GM12891 (cell line): ENCODE data around the gene RRAS2.

Experiments used
- DNase-seq: peaks from one replicate; pipeline ENCODE4 v3.0.0; 2011; ENCODE audit warnings: low spot score; ENCODE audit not compliant: insufficient read length
- FAIRE-seq: peaks from 2 replicates; lab custom pipeline; 2011; peaks lifted over from hg19 to GRCh38; lab: Jason Lieb, UNC
- PAX5 ChIP-seq: IDR thresholded peaks from 2 replicates; pipeline ENCODE4 v1.6.1; 2011; ENCODE audit warnings: low read length, moderate library complexity, mild to moderate bottlenecking; ENCODE audit not compliant: insufficient read depth, severe bottlenecking
- POLR2A ChIP-seq: IDR thresholded peaks from 2 replicates; pipeline ENCODE4 v1.6.1; 2011; ENCODE audit warnings: low read depth, low read length, control low read depth
- POLR2AphosphoS5 ChIP-seq: IDR thresholded peaks from 2 replicates; pipeline ENCODE4 v1.6.1; 2011; ENCODE audit warnings: low read depth, low read length, control low read depth
- POU2F2 ChIP-seq: IDR thresholded peaks from 2 replicates; pipeline ENCODE4 v1.6.1; 2011; ENCODE audit warnings: low read depth, mild to moderate bottlenecking, control low read depth, low read length, moderate library complexity
- SPI1 ChIP-seq: IDR thresholded peaks from 2 replicates; pipeline ENCODE4 v1.6.1; 2011; ENCODE audit warnings: low read depth, low read length, control low read depth
- TAF1 ChIP-seq: IDR thresholded peaks from 2 replicates; pipeline ENCODE4 v1.6.1; 2011; ENCODE audit warnings: low read depth, low read length, control low read depth

The RRAS2 gene

GRCh38 chr11:14341968-14342367, 17.0 kb downstream of the RRAS2 start:
- no peak for DNase-seq
- FAIRE-seq, result peak; percentile 47
- TF ChIP-seq TAF1, result no peak
- no peak for TF ChIP-seq SPI1
- no peak for TF ChIP-seq PAX5
- no peak for TF ChIP-seq POU2F2
- no peak for TF ChIP-seq POLR2A

DNA sequence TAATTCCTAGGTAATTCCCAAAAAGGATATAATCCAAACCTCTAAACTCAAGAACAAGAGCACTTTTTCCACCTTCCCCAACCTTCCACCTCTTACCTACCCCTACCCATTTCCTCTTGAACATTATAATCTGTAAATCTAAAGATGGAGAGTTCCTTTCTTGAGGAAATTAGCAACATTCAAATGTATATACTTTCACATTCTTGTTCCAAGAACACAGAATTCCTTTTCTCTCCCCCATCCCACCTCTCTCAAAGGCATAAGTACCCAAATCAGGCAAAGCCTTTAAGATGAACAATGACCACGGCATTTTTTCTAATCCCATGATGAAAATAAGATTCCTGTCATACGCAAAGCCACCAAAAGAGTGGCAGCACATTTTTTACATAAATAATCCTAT, 18.3 kb downstream of the RRAS2 start:
- TF ChIP-seq POU2F2, result no peak
- TF ChIP-seq POLR2A, result no peak
- no peak for TF ChIP-seq TAF1
- TF ChIP-seq PAX5, result no peak
- TF ChIP-seq POLR2AphosphoS5, result no peak
- TF ChIP-seq SPI1, result no peak

DNA sequence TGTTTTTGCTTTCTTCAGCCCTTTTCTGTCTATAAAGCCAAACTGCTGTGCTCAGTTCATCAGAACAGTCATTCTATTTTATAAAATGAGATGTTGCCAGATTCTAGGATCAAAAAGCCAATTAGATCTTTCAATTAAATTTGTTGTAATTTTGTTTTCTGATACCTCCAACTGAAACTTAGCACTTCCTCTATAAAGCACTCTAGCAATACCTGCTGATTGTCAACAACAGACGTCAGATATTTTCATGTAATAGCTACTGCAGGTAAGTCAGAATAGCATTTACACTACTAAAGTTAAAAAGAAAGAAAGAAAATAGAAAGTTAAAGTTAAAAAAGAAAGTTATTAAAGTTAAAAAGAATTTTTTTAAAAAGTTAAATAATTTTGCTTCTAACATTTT, 19.6 kb downstream of the RRAS2 start:
- TF ChIP-seq POLR2AphosphoS5 (no peak), SPI1 (peak; percentile 77)
- FAIRE-seq, result no peak
- DNase-seq, result no peak

More for the DNA sequence above, 18.3 kb downstream of the RRAS2 start:
- FAIRE-seq (no peak), DNase-seq (no peak)

GRCh38 chr11:14336507-14337503, 22.2 kb downstream of the RRAS2 start:
- no peak for DNase-seq
- peak; percentile 92 for FAIRE-seq
- TF ChIP-seq PAX5 (no peak), POLR2AphosphoS5 (no peak), TAF1 (no peak), POLR2A (no peak), SPI1 (no peak), POU2F2 (no peak)

DNA sequence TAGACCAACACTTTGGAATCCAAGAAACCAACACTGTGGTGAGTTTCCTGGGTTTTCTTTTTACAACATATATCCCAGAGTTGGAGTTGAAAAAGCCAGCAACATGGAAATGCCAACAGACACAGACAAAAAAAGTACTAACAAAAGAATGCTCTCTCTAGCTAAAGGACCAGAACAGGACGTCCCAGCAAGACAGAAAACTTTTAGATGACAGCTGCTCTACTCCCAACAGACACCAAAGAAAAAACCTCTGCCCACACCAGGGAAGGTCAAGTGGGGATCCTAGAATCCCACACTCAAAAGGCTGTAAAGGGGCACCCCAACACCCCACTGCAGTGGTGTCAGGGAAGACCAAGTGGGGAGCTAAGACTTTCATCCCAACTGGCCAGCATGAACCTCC, 23.3 kb downstream of the RRAS2 start:
- TF ChIP-seq POLR2AphosphoS5, result no peak
- TF ChIP-seq PAX5, result no peak
- no peak for TF ChIP-seq POLR2A
- no peak for TF ChIP-seq SPI1
- no peak for TF ChIP-seq TAF1
- no peak for TF ChIP-seq POU2F2
- FAIRE-seq (no peak), DNase-seq (no peak)

DNA sequence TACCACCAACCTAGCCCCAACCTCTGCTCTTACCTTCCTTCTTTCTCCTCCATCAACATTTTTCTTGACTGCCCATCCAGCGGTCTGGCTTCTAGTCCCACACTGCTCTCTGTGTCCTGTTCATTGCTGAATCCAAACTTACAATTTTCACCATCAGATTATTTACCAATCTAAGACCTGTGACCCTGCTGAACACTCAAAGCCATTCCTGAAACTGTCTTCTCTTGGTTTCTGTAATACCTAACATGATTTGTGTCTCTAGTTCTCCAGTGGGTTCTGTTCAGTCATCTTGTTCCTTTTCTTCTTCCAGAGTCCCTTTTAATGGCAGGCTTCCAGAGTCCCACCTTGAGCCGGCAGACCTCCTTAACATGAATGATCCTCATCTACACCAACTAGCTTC, 24.1 kb downstream of the RRAS2 start:
- TF ChIP-seq SPI1 (no peak), PAX5 (no peak), TAF1 (no peak), POLR2A (no peak), POU2F2 (no peak), POLR2AphosphoS5 (no peak)
- FAIRE-seq (peak; percentile 66), DNase-seq (no peak)

- DNase-seq, result no peak
- TF ChIP-seq SPI1, result no peak
- no peak for TF ChIP-seq POU2F2
- no peak for TF ChIP-seq POLR2A
- TF ChIP-seq POLR2AphosphoS5, result no peak
- TF ChIP-seq PAX5, result no peak
- TF ChIP-seq TAF1, result no peak
- no peak for FAIRE-seq
Measured at GRCh38 chr11:14334192-14334591, 24.8 kb downstream of the RRAS2 start.

DNA sequence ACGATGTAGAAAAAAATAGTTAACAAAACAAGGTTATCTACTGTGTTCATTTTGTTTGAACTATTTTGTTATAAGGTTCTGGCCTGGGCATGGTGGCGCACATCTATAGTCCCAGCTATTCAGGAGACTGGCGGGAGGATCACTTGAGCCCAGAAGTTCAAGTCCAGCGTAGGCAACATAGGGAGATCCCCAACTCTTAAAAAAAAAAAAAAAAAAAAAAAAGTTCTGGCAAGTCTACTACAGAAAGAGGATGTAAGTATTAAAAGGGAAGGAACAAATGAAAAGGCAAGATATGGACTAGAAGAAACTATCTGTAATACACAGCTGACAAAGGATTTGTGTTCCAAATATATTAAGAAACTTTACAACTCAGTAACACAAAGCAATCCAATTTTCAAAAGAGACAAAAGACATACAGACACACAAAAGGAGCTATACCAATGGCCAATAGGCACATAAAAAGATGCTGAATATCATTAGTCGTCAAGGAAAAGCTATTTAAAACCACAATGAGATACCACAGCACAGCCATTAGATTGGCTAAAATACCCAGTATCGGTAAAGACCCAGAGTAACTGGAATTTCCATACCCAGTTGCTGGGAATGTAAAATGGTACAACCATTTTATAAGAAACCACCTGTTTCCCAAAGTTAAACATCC, 27.4 kb downstream of the RRAS2 start:
- DNase-seq (no peak), FAIRE-seq (no peak)
- TF ChIP-seq POLR2A (no peak), POLR2AphosphoS5 (no peak), SPI1 (no peak), POU2F2 (no peak), PAX5 (no peak), TAF1 (no peak)

DNA sequence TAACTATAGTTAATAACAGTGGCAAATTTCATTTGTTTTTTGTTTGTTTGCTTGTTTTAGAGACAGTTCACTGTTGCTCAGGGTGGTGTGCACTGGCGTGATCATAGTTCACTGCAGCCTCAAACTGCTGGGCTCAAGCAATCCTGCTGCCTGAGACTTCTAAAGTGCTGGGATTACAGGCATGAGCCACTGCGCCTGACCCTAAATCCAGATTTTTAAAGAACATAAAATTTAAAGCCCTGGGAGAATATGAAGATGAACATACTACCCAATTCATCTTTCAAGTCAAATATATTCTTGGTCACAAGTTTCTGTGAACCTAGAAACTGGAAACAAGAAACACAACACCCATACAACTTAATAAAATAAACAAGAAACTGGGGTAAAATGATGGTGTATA, 28.1 kb downstream of the RRAS2 start:
- no peak for TF ChIP-seq SPI1
- no peak for TF ChIP-seq PAX5
- no peak for TF ChIP-seq POLR2AphosphoS5
- no peak for TF ChIP-seq TAF1
- no peak for TF ChIP-seq POU2F2
- no peak for TF ChIP-seq POLR2A
- no peak for DNase-seq
- peak; percentile 45 for FAIRE-seq

- DNase-seq (no peak), FAIRE-seq (no peak)
- TF ChIP-seq POLR2A, result no peak
- TF ChIP-seq PAX5, result no peak
- TF ChIP-seq TAF1, result no peak
- no peak for TF ChIP-seq POLR2AphosphoS5
- no peak for TF ChIP-seq POU2F2
- no peak for TF ChIP-seq SPI1
Measured at GRCh38 chr11:14329702-14330101, 29.3 kb downstream of the RRAS2 start.
